Body of pancreas (tissue), 4 donors: ENCODE measurements around the gene SLC6A8.
"Not testable (repeated sequence)": the region's sequence is repeated elsewhere in the genome, so short reads cannot be mapped to it uniquely, and the experiment has no call there.

Source experiments
- POLR2A ChIP-seq, 3 donors: fragments of 450-650 bp; IDR thresholded peaks; one replicate each; pipeline ENCODE4 v1.6.1; 2016; ENCODE audit warnings: antibody characterized with exemption in 3 of 3, mild to moderate bottlenecking in 2 of 3
- TF ChIP-seq, protein P1 (sequence below), 7 experiments: fragments of 450-650 bp in 4 of 7; fragments of 200-600 bp in 3 of 7; sonication (generic) in 3 of 7; IDR thresholded peaks; one replicate each; pipeline ENCODE4 v1.5.1; 2016 to 2019; ENCODE audit warnings: antibody characterized with exemption in 7 of 7

DNA sequence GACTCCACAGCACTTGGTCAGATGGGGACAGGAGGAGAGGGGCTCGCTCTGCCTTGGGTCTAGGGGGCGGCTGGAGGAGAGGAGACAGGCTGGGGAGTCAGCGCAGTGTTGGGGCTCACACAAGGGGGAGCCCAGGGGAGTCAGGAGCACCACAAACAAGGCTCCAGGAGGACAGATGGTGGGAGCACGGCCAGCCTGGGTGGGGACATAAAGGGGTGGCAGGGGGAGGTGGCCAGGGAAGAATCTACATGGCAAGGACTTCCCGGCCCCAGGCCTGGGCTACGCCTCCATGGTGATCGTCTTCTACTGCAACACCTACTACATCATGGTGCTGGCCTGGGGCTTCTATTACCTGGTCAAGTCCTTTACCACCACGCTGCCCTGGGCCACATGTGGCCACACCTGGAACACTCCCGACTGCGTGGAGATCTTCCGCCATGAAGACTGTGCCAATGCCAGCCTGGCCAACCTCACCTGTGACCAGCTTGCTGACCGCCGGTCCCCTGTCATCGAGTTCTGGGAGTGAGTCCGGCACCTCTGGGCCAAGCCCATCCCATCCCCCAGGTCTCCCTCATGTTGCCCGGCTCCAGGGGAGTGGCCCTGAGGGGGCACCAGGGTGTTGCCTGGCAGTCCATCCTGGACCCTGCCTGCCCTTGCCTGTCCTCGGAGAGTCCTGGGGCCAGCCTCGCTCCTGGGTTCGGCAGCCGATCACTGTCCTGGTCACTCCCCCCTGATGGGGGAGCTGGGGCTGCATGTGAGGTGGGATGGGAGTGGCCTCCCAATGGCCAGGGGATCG is 3.5 kb downstream of the SLC6A8 start:
- TF ChIP-seq, protein P1, sequence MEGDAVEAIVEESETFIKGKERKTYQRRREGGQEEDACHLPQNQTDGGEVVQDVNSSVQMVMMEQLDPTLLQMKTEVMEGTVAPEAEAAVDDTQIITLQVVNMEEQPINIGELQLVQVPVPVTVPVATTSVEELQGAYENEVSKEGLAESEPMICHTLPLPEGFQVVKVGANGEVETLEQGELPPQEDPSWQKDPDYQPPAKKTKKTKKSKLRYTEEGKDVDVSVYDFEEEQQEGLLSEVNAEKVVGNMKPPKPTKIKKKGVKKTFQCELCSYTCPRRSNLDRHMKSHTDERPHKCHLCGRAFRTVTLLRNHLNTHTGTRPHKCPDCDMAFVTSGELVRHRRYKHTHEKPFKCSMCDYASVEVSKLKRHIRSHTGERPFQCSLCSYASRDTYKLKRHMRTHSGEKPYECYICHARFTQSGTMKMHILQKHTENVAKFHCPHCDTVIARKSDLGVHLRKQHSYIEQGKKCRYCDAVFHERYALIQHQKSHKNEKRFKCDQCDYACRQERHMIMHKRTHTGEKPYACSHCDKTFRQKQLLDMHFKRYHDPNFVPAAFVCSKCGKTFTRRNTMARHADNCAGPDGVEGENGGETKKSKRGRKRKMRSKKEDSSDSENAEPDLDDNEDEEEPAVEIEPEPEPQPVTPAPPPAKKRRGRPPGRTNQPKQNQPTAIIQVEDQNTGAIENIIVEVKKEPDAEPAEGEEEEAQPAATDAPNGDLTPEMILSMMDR (IDR thresholded peaks at IDR 0.05), result not testable (repeated sequence)
- not testable (repeated sequence) for TF ChIP-seq POLR2A (IDR thresholded peaks at IDR 0.05)
